Chondrocyte (in vitro differentiated cells): ENCODE results near the gene ZNRD2. TPM values are rescaled to one million over a fixed set of nuclear protein-coding genes. Genes with fewer than 3 reads are reported as not detected.

Experiments
- DNase-seq: peaks from one replicate; pipeline ENCODE4 v3.0.0; 2021; ENCODE audit warnings: mixed read lengths, low spot score
- H3K27ac Mint-ChIP-seq: one replicate; pipeline ENCODE4 v1.8.0; 2021; ENCODE audit warnings: mild to moderate bottlenecking, moderate library complexity, mixed read lengths; ENCODE audit not compliant: unreplicated experiment
- H3K27me3 Mint-ChIP-seq: 2 replicates; pipeline ENCODE4 v1.8.0; 2021; ENCODE audit warnings: low read depth, mixed read lengths
- H3K36me3 Mint-ChIP-seq: 2 replicates; pipeline ENCODE4 v1.8.0; 2021; ENCODE audit warnings: low read depth, mixed read lengths
- H3K4me1 Mint-ChIP-seq: 2 replicates; pipeline ENCODE4 v1.8.0; 2021; ENCODE audit warnings: low read depth, mild to moderate bottlenecking, mixed read lengths
- H3K4me3 Mint-ChIP-seq: one replicate; pipeline ENCODE4 v1.8.0; 2021; ENCODE audit warnings: mild to moderate bottlenecking, moderate library complexity, mixed read lengths; ENCODE audit not compliant: unreplicated experiment
- H3K9me3 Mint-ChIP-seq: 2 replicates; pipeline ENCODE4 v1.8.0; 2021; ENCODE audit warnings: low read depth, mixed read lengths
- total RNA-seq: library from RNA; stranded (reverse); gene quantifications from 3 replicates; pipeline ENCODE4 v1.2.1, GENCODE V29; 2021
- TF ChIP-seq, protein P1 (sequence below): fragments of 200-600 bp; sonication (generic); IDR thresholded peaks from 2 replicates; pipeline ENCODE4 v1.5.0; 2021; ENCODE audit warnings: antibody characterized with exemption, mild to moderate bottlenecking, moderate library complexity

The ZNRD2 gene
- total RNA-seq, 1 donor from 2014 or later: 26.4 TPM

DNA sequence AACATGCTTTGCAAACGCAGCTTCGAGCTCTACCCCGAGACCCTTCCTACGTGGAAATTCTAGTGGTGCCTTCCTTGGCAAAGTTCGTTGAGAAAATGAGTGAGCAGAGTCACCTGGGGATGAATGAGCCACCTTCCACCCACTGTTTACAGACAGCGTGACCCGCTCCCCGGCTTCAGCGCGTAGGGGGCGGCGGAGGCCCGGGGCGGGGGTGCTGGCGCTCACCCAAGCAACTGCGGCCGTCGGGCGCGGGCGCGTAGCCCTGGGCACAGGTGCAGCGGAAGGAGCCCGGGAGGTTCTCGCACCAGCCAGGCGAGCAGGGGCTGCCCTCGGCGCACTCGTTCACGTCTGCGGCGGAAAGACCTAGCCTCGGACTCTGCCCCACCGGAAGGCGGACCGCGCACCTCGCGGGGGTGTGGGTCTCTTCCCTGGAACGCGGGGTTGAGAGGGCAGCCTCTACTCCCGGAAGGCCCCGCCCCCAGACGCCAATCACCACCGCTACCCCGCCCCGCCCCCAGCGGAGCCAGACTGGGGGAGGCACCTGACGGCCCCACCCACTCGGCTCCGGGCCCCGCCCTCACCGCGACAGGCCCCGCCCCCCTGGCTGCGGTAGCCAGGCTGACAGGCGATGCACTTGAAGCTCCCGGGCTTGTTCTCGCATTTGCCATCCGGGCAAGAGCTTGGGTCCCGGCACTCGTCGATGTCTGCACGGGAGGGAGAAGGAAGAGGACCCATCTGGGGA lies 23.9 kb upstream of the ZNRD2 start:
- Mint-ChIP-seq H3K36me3 (peaks cover 36% of the 10 kb centered on the region), H3K27me3 (no peaks in the 10 kb centered on the region), H3K4me1 (peaks cover 8% of the 10 kb centered on the region), H3K9me3 (no peaks in the 10 kb centered on the region), H3K4me3 (no peak overlapping the region), H3K27ac (no peak overlapping the region)
- DNase-seq: no peak
- TF ChIP-seq, protein P1, sequence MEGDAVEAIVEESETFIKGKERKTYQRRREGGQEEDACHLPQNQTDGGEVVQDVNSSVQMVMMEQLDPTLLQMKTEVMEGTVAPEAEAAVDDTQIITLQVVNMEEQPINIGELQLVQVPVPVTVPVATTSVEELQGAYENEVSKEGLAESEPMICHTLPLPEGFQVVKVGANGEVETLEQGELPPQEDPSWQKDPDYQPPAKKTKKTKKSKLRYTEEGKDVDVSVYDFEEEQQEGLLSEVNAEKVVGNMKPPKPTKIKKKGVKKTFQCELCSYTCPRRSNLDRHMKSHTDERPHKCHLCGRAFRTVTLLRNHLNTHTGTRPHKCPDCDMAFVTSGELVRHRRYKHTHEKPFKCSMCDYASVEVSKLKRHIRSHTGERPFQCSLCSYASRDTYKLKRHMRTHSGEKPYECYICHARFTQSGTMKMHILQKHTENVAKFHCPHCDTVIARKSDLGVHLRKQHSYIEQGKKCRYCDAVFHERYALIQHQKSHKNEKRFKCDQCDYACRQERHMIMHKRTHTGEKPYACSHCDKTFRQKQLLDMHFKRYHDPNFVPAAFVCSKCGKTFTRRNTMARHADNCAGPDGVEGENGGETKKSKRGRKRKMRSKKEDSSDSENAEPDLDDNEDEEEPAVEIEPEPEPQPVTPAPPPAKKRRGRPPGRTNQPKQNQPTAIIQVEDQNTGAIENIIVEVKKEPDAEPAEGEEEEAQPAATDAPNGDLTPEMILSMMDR: no peak

DNA sequence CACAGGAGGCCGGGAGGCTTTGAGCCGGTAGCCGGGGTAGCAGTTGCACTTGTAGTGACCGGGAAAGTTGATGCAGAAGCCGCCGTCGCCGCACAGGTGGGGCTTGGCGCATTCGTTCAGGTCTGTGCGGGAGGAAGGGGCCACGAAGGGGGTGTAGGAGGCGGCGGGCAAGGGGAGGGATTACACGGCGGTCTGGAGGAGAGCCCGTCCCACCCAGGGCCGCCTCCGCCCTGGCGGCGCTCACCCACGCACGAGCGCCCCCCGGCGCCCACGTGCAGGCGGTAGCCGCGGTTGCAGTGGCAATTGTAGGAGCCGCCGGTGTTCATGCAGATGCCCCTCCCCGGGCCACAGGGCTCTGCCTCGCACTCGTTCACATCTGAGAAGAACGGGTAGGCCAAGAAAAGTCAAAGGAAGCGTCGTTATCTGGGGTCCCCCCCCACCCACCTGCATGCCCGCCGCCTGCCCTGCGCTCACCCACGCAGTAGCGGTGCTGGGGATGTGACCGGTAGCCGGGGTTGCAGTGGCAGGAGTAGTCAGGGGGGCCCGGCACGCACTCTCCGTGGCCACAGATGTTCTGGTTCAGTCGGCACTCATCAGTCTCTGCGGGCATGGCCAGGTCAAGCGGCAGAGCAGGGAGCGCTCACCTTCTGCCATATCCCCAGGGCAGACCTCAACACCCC lies 22.7 kb upstream of the ZNRD2 start:
- Mint-ChIP-seq H3K4me3 (no peak overlapping the region), H3K4me1 (peaks cover 10% of the 10 kb centered on the region), H3K27me3 (no peaks in the 10 kb centered on the region), H3K27ac (no peak overlapping the region), H3K36me3 (peaks cover 47% of the 10 kb centered on the region), H3K9me3 (no peaks in the 10 kb centered on the region)
- TF ChIP-seq, protein P1: no peak
- DNase-seq: no peak

DNA sequence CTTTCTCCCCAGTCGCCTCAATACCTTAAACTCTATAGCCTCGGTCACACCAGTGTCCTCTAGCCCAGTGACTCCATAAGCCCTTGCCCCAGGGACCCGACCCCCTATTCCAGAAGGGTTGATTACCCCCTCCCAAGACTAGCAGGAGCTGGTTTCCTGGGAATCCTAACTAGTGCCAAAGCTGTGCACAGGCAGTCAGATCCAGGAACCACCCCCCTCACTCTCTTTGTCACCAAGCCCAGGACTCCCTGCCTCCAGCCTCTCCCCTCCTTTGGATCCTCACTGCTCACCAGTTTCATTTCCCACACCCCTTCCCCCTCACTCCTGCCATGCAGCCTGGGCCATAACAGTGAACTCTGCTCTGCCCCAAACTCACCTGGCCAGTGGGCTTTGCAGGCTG lies 21.9 kb upstream of the ZNRD2 start:
- no peak for DNase-seq
- H3K9me3 Mint-ChIP-seq: no peaks in the 10 kb centered on the region
- TF ChIP-seq, protein P1: no peak
- H3K27me3 Mint-ChIP-seq: no peaks in the 10 kb centered on the region
- no peak overlapping the region for H3K4me3 Mint-ChIP-seq
- H3K27ac Mint-ChIP-seq: no peak overlapping the region
- H3K4me1 Mint-ChIP-seq: peaks cover 10% of the 10 kb centered on the region
- H3K36me3 Mint-ChIP-seq: peaks cover 46% of the 10 kb centered on the region

GRCh38 chr11:65549096-65549495 lies 21.2 kb upstream of the ZNRD2 start:
- peak overlapping the region; percentile 18 for H3K27ac Mint-ChIP-seq
- TF ChIP-seq, protein P1: no peak
- H3K4me3 Mint-ChIP-seq: no peak overlapping the region
- H3K9me3 Mint-ChIP-seq: no peaks in the 10 kb centered on the region
- no peaks in the 10 kb centered on the region for H3K27me3 Mint-ChIP-seq
- peaks cover 10% of the 10 kb centered on the region for H3K4me1 Mint-ChIP-seq
- DNase-seq: no peak
- H3K36me3 Mint-ChIP-seq: peaks cover 44% of the 10 kb centered on the region

DNA sequence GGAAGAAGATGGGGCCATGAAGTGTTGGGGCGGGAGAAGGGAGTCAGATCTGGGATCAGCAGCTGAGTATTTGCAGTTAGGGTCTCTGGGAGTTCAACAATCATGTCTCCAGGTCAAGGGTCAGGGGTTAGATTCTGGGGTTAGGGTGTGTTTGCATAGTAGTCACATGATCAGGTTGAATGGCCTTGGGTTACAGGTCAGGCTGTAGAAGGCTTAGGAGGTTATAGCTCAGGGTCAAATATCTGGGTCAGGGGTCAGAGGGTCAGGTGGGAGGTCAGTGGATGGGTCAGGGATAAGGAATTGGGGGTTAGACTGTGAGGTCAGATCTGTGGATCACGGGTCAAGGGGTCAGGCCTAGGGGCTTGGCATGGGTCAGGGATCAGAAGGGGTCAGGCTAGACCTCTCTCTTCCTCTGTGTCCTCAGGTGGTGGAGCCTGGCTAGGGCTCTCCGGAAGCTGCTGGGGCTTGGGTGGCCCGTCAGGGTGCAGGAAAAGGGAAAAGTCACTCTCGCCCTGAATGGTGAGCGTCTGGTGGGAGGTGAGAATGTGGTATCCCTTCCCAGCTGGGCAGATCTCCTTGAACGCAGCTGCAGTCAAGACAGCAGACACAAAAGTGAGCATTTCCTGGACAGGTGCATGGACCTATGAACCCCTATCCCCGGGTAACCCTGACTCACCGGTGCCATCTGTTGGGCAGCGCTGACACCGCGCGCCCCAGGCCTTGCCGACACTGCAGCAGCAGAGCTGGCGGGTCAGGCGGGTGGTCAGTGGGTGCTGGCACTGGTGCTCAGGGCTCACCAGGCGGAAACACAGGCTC lies 18.5 kb upstream of the ZNRD2 start:
- DNase-seq: no peak
- Mint-ChIP-seq H3K4me3 (no peak overlapping the region), H3K4me1 (peaks cover 35% of the 10 kb centered on the region), H3K27me3 (no peaks in the 10 kb centered on the region), H3K36me3 (peaks cover 34% of the 10 kb centered on the region), H3K27ac (no peak overlapping the region), H3K9me3 (no peaks in the 10 kb centered on the region)
- TF ChIP-seq, protein P1: peak; percentile 74
